HL-60/S4 (cell line): ENCODE results near the gene CCDC148.
"Not testable (repeated sequence)": the region's sequence is repeated elsewhere in the genome, so short reads cannot be mapped to it uniquely, and the experiment has no call there.

Experiments used
- in situ Hi-C: fragments of 300-500 bp; cut with MboI; formaldehyde crosslinking; loops from 2 replicates; pipeline ENCODE4 v1.14.3; 2022; ENCODE audit warnings: low sequenced_read_pairs

The CCDC148 gene

GRCh38 chr2:158366342-158366741 lies 90.2 kb downstream of the CCDC148 start:
- in situ Hi-C loops: no loop called here

GRCh38 chr2:158359846-158360245 lies 96.7 kb downstream of the CCDC148 start:
- in situ Hi-C loops: no loop called here

- in situ Hi-C loops: no loop called here
These were observed 98.9 kb downstream of the CCDC148 start for GRCh38 chr2:158357699-158358098.

- in situ Hi-C loops: no loop called here
These were observed 99.4 kb downstream of the CCDC148 start for GRCh38 chr2:158357122-158357521.

- in situ Hi-C loops: not testable (repeated sequence)
These were observed 105.1 kb downstream of the CCDC148 start for GRCh38 chr2:158351466-158351816.

GRCh38 chr2:158350751-158351465 lies 105.6 kb downstream of the CCDC148 start:
- in situ Hi-C loops: not testable (repeated sequence)

GRCh38 chr2:158346032-158346431 lies 110.5 kb downstream of the CCDC148 start:
- in situ Hi-C loops: no loop called here

- in situ Hi-C loops: no loop called here
These were observed 117.0 kb downstream of the CCDC148 start for GRCh38 chr2:158339513-158339912.

- in situ Hi-C loops: no loop called here
These were observed 119.5 kb downstream of the CCDC148 start for GRCh38 chr2:158337018-158337417.

- in situ Hi-C loops: not testable (repeated sequence)
These were observed 124.8 kb downstream of the CCDC148 start for GRCh38 chr2:158331799-158332198.

GRCh38 chr2:158325782-158326340 lies 130.7 kb downstream of the CCDC148 start:
- in situ Hi-C loops: no loop called here

GRCh38 chr2:158325031-158325781 lies 131.3 kb downstream of the CCDC148 start:
- in situ Hi-C loops: no loop called here

- in situ Hi-C loops: no loop called here
These were observed 133.2 kb downstream of the CCDC148 start for GRCh38 chr2:158323381-158323780.

- in situ Hi-C loops: no loop called here
These were observed 135.3 kb downstream of the CCDC148 start for GRCh38 chr2:158321264-158321663.

- in situ Hi-C loops: no loop called here
These were observed 137.3 kb downstream of the CCDC148 start for GRCh38 chr2:158319269-158319668.

- in situ Hi-C loops: no loop called here
These were observed 138.9 kb downstream of the CCDC148 start for GRCh38 chr2:158317642-158318041.

- in situ Hi-C loops: no loop called here
These were observed 140.6 kb downstream of the CCDC148 start for GRCh38 chr2:158315803-158316414.

- in situ Hi-C loops: no loop called here
These were observed 141.6 kb downstream of the CCDC148 start for GRCh38 chr2:158315000-158315399.

- in situ Hi-C loops: no loop called here
These were observed 142.8 kb downstream of the CCDC148 start for GRCh38 chr2:158313734-158314133.

GRCh38 chr2:158312981-158313380 lies 143.6 kb downstream of the CCDC148 start:
- in situ Hi-C loops: no loop called here

GRCh38 chr2:158310407-158310806 lies 146.1 kb downstream of the CCDC148 start:
- in situ Hi-C loops: not testable (repeated sequence)

- in situ Hi-C loops: no loop called here
These were observed 151.1 kb downstream of the CCDC148 start for GRCh38 chr2:158305501-158305900.
